ENCODE measurements around the gene CYB561.

CYB561 gene

GRCh38 chr17:63448655-63449054, 2.5 kb upstream of the CYB561 start:
- DNase-seq (ENCODE audit: low spot score) = no peak

- DNase-seq (ENCODE audit: low spot score) = no peak
These were observed 1.4 kb upstream of the CYB561 start for GRCh38 chr17:63447471-63448009.

DNA sequence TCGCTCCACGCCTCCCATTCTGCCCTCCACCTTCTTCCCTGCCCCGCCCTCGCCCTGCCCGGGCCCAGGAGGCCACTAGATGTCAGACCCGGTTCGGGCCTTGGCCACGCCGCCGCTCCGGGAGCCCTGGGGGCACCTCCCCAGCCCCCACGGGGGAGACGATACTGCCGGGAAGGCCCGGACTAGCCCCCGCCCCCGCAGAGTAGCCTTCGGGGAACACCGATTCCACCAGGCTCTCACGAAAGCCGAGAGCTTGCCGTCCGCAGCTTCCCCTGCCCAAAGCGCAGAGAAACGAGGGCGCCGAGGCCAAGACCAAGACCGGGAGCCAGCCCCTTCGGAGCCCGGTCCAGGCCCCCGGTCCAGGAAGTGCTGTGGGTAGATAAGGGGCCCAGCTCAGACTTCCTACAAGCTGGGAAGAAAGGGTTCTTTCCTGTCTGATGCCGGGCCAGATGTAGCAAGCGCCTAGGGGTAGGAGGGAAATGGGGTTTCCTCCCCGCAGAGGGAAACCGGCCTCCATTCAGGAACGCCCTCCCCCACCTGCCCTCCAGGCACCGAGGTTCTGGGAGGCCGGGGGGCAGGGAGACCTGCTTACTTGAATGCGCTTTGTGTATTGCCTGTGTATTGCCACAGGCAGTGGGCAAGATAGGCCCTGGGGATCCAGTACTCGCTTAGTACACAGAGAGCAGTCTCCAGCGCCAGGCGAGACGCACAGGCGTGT, 806 bp upstream of the CYB561 start:
- DNase-seq (ENCODE audit: low spot score) = peak; percentile 70

DNA sequence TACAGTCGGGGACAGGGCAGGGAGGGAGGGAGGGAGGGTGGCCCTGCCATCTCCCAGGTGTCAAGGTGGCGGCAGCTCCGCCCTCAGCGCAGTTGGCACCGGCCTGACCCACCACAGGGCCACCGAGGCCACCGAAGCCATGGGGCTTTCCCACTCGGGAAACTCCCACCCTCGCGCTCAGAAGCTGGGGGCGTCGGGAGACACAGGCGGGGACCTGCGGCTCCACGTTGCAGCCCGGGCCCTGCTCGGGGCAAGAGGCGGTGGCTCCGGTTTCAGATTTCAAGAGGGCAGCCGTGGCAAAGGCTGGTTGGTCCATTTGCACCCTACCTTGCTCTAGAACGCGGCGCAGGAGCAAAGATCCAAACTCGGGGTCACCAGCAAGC, 544 bp downstream of the CYB561 start:
- DNase-seq (ENCODE audit: low spot score) = peak; percentile 61

DNA sequence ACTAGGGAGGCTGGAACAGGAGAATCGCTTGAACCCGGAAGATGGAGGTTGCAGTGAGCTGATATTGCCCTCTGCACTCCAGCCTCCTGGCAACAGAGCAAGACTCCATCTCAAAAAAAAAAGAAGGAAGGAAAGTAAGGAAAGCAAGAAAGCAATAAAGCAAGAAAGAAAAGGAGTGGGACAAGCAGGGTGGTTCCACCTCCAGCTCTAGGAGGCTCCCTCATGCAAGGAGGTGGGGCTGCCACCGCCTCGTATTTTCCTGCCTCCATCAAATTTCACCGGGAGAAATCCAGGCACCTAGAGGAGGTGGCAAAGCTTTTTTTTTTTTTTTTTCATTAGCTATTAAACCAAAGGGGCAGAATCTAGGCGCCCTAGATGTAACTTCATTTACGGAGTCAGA, 1.0 kb downstream of the CYB561 start:
- DNase-seq (ENCODE audit: low spot score) = no peak

GRCh38 chr17:63444457-63444856, 1.6 kb downstream of the CYB561 start:
- no peak for DNase-seq (ENCODE audit: low spot score)

- DNase-seq (ENCODE audit: low spot score) = no peak
These were observed 3.1 kb downstream of the CYB561 start for GRCh38 chr17:63443053-63443452.

DNA sequence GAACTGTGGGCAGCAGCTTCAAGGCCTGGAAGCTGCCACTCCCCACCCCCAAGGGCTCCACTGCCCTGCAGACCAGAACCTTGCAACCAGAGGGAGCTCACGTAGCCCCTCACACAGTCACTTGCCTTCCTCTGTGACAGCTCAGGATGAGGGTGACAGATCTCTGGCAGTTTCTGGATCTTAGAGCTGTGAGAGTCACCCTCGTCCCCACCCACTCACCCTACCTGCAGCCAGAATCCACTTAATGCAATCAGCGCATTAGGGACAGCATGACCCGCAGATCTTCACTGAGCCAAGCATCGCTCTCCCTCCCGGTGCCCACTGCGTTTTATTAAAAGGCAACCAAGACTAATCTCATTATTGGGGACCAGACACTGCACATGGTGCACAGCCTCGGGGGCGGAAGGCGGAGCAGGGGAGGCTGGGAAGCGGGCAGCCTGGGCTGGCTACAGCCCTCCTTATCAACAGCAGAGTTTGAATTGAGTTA, 3.5 kb downstream of the CYB561 start:
- no peak for DNase-seq (ENCODE audit: low spot score)

DNA sequence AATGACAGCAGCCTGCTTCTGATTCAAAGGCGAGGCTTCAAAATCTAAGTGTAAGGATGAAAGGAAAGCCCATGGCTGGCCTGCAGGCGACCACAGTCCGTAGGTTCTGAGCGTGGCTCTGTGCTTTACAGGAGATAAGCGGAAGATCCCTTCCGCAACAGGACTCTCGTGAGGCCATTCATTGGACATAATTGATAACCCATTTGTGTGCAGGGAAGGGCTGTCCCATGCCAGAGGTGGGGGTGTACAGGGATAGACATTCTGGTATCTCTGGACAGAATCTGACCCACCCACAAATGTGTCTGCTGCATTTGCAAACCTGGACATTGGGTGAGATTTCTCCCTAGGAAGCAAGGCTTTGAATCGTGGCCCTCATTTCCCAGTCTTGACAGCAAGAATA, 4.0 kb downstream of the CYB561 start:
- DNase-seq (ENCODE audit: low spot score) = no peak

DNA sequence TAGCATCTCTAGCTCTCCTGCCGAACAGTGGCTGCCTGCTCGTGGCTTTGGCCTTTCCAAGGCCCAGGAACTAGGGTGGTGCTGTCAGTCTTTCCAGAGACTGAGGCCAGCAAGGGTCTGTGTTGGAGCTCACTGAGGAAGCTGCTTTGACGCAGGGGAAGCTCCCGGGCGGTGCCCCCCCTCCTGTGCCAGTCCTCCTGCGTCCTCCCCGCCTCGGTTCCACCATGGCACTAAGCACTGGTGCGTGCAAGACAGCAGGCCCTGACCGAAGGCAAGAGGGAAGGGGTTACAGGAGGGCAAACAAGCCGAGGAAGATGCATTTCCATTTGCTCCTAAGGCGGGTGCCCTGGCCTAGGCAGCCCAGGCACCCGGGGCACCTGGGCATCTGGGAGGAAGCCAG, 4.5 kb downstream of the CYB561 start:
- no peak for DNase-seq (ENCODE audit: low spot score)

GRCh38 chr17:63440770-63441335, 5.3 kb downstream of the CYB561 start:
- DNase-seq (ENCODE audit: low spot score) = no peak

DNA sequence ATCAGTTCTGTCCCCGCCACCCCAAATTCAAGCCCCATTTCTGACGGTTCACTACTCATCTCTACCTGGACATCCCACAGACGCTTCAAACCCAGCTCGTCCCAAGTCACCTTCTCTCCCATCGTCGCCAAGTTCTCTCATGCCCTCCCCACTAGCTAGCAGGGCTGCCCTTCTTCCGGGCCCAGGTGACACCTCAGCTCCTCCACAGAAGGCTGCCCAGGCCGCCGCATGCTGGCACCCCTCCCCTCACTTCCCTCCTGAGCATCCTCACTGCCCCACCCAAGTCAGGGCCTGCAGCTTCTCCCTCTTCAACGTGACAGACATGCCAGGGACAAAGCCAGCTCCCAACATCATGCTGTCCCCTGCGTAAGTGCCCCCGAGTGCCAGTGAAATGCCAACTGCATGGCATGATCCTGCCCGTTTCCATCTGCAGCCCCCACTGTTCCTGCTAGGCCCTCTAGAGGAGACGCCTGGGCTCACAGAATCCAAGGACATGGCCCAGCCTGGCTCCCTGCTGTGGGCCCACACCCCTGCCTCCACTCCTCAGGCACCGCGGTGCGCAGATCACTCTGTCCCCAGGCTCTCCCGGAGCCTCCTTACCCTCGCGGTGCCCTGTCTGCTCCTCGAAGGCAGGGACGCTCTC, 5.9 kb downstream of the CYB561 start:
- DNase-seq (ENCODE audit: low spot score) = no peak

GRCh38 chr17:63439687-63440086, 6.4 kb downstream of the CYB561 start:
- peak; percentile 45 for DNase-seq (ENCODE audit: low spot score)

GRCh38 chr17:63438092-63439051, 7.7 kb downstream of the CYB561 start:
- no peak for DNase-seq (ENCODE audit: low spot score)

- no peak for DNase-seq (ENCODE audit: low spot score)
These were observed 8.6 kb downstream of the CYB561 start for GRCh38 chr17:63437287-63438091.

GRCh38 chr17:63436523-63437110, 9.5 kb downstream of the CYB561 start:
- no peak for DNase-seq (ENCODE audit: low spot score)

DNA sequence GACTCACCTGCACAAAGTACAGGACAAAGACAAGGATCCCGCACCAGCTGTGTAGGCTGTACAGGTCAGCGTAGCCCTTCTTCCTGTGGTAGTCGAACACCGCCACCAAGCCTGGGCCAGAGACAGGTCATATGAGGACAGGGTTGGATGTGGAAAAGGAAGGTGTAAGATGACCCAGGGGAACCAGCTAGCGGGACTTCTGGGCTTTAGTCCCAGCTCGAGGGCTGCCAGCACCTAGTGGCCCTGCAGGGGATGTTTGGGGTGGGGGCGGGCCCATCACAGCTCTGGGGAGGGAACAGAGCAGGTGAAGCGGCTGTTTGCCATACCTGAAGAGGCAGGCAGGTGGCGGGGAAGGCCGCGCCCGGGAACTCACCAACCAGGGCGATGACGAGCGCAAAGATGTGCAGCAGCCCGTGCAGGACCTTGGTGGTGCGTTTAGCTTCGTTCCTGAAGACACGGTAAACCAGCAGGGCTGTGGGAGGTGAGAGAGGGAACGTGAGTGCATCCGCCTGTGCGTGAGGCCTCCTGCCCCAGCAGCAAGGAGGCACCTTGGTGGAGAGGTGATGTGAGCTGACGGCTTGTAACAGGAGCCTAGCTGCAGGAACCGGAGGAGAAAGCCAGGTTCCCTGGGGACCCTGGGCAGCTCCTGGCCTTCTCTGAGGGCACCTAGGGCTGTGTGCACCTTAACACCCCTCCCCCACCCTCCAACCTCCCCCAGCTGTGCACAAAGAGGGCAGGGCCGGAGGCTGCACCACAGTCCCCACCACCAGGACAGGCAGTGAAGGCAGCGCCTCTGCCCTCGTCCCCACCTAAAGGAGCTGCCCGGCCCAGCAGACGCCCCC, 10.2 kb downstream of the CYB561 start:
- DNase-seq (ENCODE audit: low spot score) = no peak

GRCh38 chr17:63434951-63435571, 11.0 kb downstream of the CYB561 start:
- DNase-seq (ENCODE audit: low spot score) = no peak

Data from GM03348 (cell line).